SJSA1 (cell line): ENCODE results near the gene METTL24. TPM values are rescaled to one million over a fixed set of nuclear protein-coding genes. Genes with fewer than 3 reads are reported as not detected.

Experiments used
- DNase-seq, 2 experiments: peaks; one replicate each; pipeline ENCODE4 v3.0.0-alpha.2; 2015 to 2020; ENCODE audit warnings: low spot score in 2 of 2, low read depth in 1 of 2
- H3K27ac ChIP-seq: fragments of 250-450 bp; sonication (Bioruptor Pico); 2 replicates; pipeline ENCODE4 v1.5.1; 2020; ENCODE audit warnings: mild to moderate bottlenecking, moderate library complexity
- H3K27me3 ChIP-seq: fragments of 250-450 bp; sonication (Bioruptor Pico); replicated peaks from 2 replicates; pipeline ENCODE4 v1.5.1; 2020; ENCODE audit warnings: mild to moderate bottlenecking, moderate library complexity
- H3K36me3 ChIP-seq: fragments of 250-450 bp; sonication (Bioruptor Pico); 2 replicates; pipeline ENCODE4 v1.5.1; 2020; ENCODE audit warnings: mild to moderate bottlenecking
- H3K4me1 ChIP-seq: fragments of 250-450 bp; sonication (Bioruptor Pico); replicated peaks from 2 replicates; pipeline ENCODE4 v1.6.1; 2021; ENCODE audit warnings: mild to moderate bottlenecking
- H3K4me3 ChIP-seq: fragments of 250-450 bp; sonication (Bioruptor Pico); 2 replicates; pipeline ENCODE4 v1.5.1; 2020; ENCODE audit warnings: mild to moderate bottlenecking
- H3K9me3 ChIP-seq: fragments of 250-450 bp; sonication (Bioruptor Pico); replicated peaks from 2 replicates; pipeline ENCODE4 v1.5.1; 2020; ENCODE audit warnings: mild to moderate bottlenecking
- total RNA-seq: library from RNA; depleted of rRNA; stranded (reverse); fragments of >200 nt; shearing (Covaris generic); gene quantifications from 2 replicates; pipeline ENCODE4 v1.2.3, GENCODE V29; 2014

The METTL24 gene
- total RNA-seq, 1 experiment from 2014 or later: 0.58 TPM

DNA sequence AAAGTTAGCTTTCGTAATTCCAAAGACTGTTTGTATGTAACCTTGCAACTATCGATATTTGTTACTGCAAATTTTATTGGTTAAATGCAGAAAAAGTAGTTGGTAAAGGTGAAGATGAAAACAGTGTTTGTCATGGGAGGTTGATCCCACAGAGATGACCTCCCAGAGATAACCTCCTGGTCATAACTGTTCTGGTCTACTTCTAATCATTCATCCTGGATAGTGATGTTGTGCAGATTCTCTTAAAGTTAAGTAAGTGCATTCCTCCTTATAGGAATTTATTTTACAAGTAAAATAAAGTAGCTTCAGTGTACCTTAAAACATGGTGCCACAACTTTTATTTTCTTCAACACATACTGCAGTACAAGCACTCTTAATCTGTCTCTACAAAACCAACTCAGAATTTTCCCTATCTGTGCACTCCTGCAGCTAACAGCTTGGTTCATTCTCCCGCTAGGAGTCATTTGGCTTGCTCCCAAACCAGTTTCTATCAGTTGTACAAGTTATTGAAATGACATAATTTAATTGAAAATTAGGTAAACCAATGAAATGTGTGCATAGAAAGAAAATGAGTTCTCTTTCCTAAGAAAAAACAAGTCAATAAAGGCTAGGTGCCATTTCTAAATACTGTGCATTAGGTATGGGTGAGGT lies 19.2 kb downstream of the METTL24 start:
- H3K36me3 ChIP-seq: no peaks in the 10 kb centered on the region
- DNase-seq: no peak
- no peaks in the 10 kb centered on the region for H3K9me3 ChIP-seq
- H3K27ac ChIP-seq: no peak overlapping the region
- H3K4me3 ChIP-seq: no peak overlapping the region
- 0 out of 2 replicates have a peak, but pooled peaks cover 5% of the 10 kb centered on the region for H3K4me1 ChIP-seq
- H3K27me3 ChIP-seq: no peaks in the 10 kb centered on the region

GRCh38 chr6:110337486-110337885 lies 20.7 kb downstream of the METTL24 start:
- Histone ChIP-seq H3K36me3 (no peaks in the 10 kb centered on the region), H3K4me1 (0 out of 2 replicates have a peak, but pooled peaks cover 5% of the 10 kb centered on the region), H3K4me3 (no peak overlapping the region), H3K27ac (no peak overlapping the region), H3K9me3 (no peaks in the 10 kb centered on the region), H3K27me3 (no peaks in the 10 kb centered on the region)
- no peak for DNase-seq

GRCh38 chr6:110334423-110335180 lies 23.5 kb downstream of the METTL24 start:
- H3K9me3 ChIP-seq: no peaks in the 10 kb centered on the region
- no peaks in the 10 kb centered on the region for H3K36me3 ChIP-seq
- no peak for DNase-seq
- H3K27me3 ChIP-seq: no peaks in the 10 kb centered on the region
- no peak overlapping the region for H3K27ac ChIP-seq
- peaks cover 23% of the 10 kb centered on the region for H3K4me1 ChIP-seq
- H3K4me3 ChIP-seq: no peak overlapping the region

DNA sequence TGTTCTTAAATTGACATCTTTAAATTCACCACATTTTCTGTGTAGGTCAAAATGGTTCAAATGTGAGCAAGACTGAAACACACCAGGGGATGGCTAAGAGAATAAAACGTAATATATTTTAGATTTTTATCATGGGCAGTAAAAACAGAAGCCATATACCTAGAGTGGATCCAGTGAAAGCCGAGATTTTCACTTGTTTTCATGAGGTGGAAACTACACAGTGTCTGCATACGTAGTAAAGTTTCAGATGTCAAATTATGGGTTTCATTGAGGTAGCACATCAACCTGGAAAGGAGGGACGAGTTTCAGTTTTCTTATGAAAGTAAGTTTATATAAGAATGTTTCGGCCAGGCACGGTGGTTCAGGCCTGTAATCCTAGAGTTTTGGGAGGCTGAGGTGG lies 25.9 kb downstream of the METTL24 start:
- Histone ChIP-seq H3K9me3 (no peaks in the 10 kb centered on the region), H3K4me3 (no peak overlapping the region), H3K27me3 (no peaks in the 10 kb centered on the region), H3K36me3 (no peaks in the 10 kb centered on the region), H3K27ac (no peak overlapping the region), H3K4me1 (peaks cover 46% of the 10 kb centered on the region)
- DNase-seq: no peak

- Histone ChIP-seq H3K27ac (no peak overlapping the region), H3K4me1 (peaks cover 51% of the 10 kb centered on the region), H3K27me3 (no peaks in the 10 kb centered on the region), H3K36me3 (no peaks in the 10 kb centered on the region), H3K9me3 (no peaks in the 10 kb centered on the region), H3K4me3 (no peak overlapping the region)
- DNase-seq: no peak
Measured at GRCh38 chr6:110331816-110332215, 26.3 kb downstream of the METTL24 start.

- no peak overlapping the region for H3K27ac ChIP-seq
Measured at GRCh38 chr6:110331390-110331789, 26.8 kb downstream of the METTL24 start.

DNA sequence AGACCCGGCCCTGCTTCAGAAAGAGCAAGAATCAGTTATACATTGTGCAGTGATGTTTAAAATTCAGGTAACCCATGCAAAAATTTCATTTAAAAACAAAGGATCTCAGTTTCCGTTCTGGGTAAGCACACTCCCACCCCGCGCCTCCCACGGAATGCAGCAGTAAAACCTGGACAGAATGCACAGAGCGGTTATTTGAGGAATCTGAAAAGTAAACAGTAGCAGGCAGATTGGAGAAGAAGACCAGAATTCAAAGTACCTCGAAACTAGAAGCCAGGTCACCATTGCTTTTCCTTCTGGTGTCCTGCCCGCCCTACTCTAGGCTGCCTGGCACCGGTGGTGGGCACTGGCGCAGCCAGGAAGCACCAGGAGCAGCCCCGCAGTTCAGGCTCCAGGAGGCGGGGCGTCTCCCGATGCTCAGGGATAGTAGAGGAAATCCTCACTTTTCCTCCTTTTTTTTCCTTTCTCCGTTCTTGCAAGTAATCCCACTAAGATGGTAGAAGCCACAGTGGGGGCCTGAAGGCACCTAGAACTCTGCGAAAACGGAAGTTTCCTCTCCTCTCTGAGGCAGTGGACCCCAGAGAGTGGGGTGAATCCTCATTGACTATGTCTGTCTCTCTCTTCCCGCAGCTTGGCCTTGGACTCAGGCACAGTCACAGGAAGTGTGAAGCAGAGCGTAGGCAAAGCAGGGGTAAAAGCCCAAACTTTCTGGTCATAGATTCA lies 28.3 kb downstream of the METTL24 start:
- Histone ChIP-seq H3K4me1 (peaks cover 62% of the 10 kb centered on the region), H3K9me3 (no peaks in the 10 kb centered on the region), H3K27ac (peak overlapping the region; percentile 93), H3K4me3 (peak overlapping the region; percentile 19), H3K36me3 (no peaks in the 10 kb centered on the region), H3K27me3 (no peaks in the 10 kb centered on the region)
- peak; percentile 79 to 90 for DNase-seq

More at GRCh38 chr6:110331390-110331789, 26.8 kb downstream of the METTL24 start:
- H3K9me3 ChIP-seq: no peaks in the 10 kb centered on the region
- no peaks in the 10 kb centered on the region for H3K36me3 ChIP-seq
- H3K27me3 ChIP-seq: no peaks in the 10 kb centered on the region
- peaks cover 52% of the 10 kb centered on the region for H3K4me1 ChIP-seq
- no peak overlapping the region for H3K4me3 ChIP-seq
- no peak for DNase-seq

DNA sequence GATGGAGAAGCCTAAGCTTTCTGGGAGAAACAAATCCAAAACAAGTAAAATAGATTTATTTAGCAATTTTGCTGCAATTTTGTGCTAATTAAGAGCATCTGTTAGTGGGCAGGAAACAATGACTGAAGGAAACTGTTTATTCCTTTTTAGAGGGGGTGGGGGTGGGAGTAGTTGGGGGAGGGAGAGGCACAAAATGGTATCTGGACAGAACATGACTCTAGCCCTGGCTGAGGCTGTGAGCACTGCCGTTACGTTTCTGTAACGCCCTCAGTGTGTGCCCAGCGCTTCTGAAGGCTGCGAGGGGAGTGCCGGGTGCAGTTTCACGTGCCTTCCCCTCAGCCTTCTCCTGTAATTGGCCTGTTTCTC lies 28.8 kb downstream of the METTL24 start:
- DNase-seq: peak in 1 of 2 experiments; percentile 75
- Histone ChIP-seq H3K36me3 (no peaks in the 10 kb centered on the region), H3K4me1 (peaks cover 65% of the 10 kb centered on the region), H3K27me3 (no peaks in the 10 kb centered on the region), H3K9me3 (no peaks in the 10 kb centered on the region), H3K4me3 (peak overlapping the region; percentile 19), H3K27ac (peak overlapping the region; percentile 93)

GRCh38 chr6:110328259-110328658 lies 29.9 kb downstream of the METTL24 start:
- peak in 1 of 2 experiments; percentile 52 for DNase-seq
- H3K27me3 ChIP-seq: no peaks in the 10 kb centered on the region
- no peaks in the 10 kb centered on the region for H3K36me3 ChIP-seq
- H3K4me3 ChIP-seq: no peak overlapping the region
- no peaks in the 10 kb centered on the region for H3K9me3 ChIP-seq
- peak overlapping the region; percentile 93 for H3K27ac ChIP-seq
- H3K4me1 ChIP-seq: peaks cover 65% of the 10 kb centered on the region

DNA sequence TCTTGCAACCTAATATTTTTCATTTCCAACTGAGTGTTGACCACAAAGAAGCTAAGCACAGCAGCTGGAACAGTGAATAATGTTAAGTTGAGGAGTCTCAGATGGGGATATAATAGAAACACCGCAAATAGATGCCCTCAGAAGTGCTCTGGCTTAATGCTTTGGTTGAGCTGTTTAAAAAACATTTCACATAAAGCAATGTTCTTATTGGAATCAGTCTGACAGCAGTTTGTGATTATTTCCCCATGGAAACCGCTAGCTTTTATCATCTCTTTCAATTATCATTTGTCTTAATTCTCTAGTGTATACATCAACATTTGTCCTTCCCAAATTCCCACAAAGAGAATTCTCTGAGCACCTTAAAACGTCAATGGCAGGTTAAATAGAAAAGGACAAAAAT lies 30.8 kb downstream of the METTL24 start:
- no peaks in the 10 kb centered on the region for H3K27me3 ChIP-seq
- H3K4me1 ChIP-seq: peaks cover 69% of the 10 kb centered on the region
- no peak for DNase-seq
- no peaks in the 10 kb centered on the region for H3K9me3 ChIP-seq
- no peaks in the 10 kb centered on the region for H3K36me3 ChIP-seq
- no peak overlapping the region for H3K4me3 ChIP-seq
- peak overlapping the region; percentile 93 for H3K27ac ChIP-seq

- no peak for DNase-seq
- no peak overlapping the region for H3K27ac ChIP-seq
Measured at GRCh38 chr6:110326609-110327008, 31.5 kb downstream of the METTL24 start.

GRCh38 chr6:110326057-110326456 lies 32.1 kb downstream of the METTL24 start:
- no peaks in the 10 kb centered on the region for H3K9me3 ChIP-seq

More at GRCh38 chr6:110326609-110327008, 31.5 kb downstream of the METTL24 start:
- Histone ChIP-seq H3K4me1 (peaks cover 69% of the 10 kb centered on the region), H3K4me3 (no peak overlapping the region), H3K36me3 (no peaks in the 10 kb centered on the region), H3K9me3 (no peaks in the 10 kb centered on the region), H3K27me3 (no peaks in the 10 kb centered on the region)

DNA sequence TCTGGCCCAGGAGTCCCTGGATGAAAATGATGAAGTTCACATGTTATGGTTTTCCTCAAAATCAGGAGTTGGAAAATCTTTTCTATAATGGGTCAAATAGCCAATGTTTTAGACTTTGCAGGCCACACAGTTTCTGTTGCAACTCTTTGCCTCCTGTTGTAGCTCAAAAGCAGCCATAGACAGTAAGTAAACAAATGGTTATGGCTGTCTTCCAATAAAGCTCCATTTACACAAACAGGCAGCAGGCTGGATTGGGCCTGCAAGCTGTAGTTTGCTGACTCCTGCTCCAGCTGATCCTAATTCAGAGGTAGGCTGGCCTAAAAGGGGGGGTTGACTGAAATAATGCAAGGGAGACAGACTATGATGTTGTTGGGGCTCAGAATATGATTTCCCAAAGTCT lies 33.0 kb downstream of the METTL24 start:
- Histone ChIP-seq H3K27ac (no peak overlapping the region), H3K4me3 (no peak overlapping the region), H3K27me3 (no peaks in the 10 kb centered on the region), H3K36me3 (no peaks in the 10 kb centered on the region), H3K9me3 (no peaks in the 10 kb centered on the region), H3K4me1 (peaks cover 57% of the 10 kb centered on the region)
- DNase-seq: peak in 1 of 2 experiments; percentile 55

More at GRCh38 chr6:110326057-110326456, 32.1 kb downstream of the METTL24 start:
- DNase-seq: no peak
- no peaks in the 10 kb centered on the region for H3K27me3 ChIP-seq
- H3K27ac ChIP-seq: no peak overlapping the region
- H3K4me3 ChIP-seq: no peak overlapping the region
- no peaks in the 10 kb centered on the region for H3K36me3 ChIP-seq
- peaks cover 65% of the 10 kb centered on the region for H3K4me1 ChIP-seq

GRCh38 chr6:110324548-110324947 lies 33.6 kb downstream of the METTL24 start:
- H3K36me3 ChIP-seq: no peaks in the 10 kb centered on the region
- H3K4me3 ChIP-seq: no peak overlapping the region
- no peaks in the 10 kb centered on the region for H3K27me3 ChIP-seq
- DNase-seq: no peak
- no peak overlapping the region for H3K27ac ChIP-seq
- H3K9me3 ChIP-seq: no peaks in the 10 kb centered on the region
- peaks cover 50% of the 10 kb centered on the region for H3K4me1 ChIP-seq
